HG03520 (cell line): ENCODE measurements around the gene MYL9.
A peak's percentile ranks its signal among the peaks of the same experiment; 100 is the strongest.
"Not testable (repeated sequence)": the region's sequence is repeated elsewhere in the genome, so short reads cannot be mapped to it uniquely, and the experiment has no call there.

Experiments used
- ATAC-seq: cut with Tn5 transposase; IDR thresholded peaks from one replicate; pipeline ENCODE4 v1.9.1; 2021; ENCODE audit warnings: mild to moderate bottlenecking, moderate library complexity; ENCODE audit not compliant: unreplicated experiment

Gene MYL9

DNA sequence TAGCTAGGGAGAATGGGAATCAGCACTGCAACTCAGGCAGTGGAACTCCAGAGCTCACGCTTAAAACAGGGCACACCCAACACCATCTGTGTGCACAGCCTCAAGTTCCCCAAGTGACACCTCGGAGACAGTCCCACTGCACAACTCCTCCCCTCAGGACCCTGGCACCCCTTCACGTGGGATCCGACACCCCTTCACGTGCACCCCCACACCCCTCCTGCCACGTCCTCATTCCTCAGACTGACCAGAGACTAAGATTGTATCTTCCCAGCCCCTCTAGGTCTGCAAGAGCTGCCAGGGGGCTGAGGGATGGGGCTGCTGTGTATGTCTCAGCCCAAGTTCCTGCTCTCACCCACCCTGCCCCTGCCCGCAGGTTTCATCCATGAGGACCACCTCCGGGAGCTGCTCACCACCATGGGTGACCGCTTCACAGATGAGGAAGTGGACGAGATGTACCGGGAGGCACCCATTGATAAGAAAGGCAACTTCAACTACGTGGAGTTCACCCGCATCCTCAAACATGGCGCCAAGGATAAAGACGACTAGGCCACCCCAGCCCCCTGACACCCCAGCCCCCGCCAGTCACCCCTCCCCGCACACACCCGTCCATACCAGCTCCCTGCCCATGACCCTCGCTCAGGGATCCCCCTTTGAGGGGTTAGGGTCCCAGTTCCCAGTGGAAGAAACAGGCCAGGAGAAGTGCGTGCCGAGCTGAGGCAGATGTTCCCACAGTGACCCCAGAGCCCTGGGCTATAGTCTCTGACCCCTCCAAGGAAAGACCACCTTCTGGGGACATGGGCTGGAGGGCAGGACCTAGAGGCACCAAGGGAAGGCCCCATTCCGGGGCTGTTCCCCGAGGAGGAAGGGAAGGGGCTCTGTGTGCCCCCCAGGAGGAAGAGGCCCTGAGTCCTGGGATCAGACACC lies 7.6 kb downstream of the MYL9 start:
- ATAC-seq, result no peak

DNA sequence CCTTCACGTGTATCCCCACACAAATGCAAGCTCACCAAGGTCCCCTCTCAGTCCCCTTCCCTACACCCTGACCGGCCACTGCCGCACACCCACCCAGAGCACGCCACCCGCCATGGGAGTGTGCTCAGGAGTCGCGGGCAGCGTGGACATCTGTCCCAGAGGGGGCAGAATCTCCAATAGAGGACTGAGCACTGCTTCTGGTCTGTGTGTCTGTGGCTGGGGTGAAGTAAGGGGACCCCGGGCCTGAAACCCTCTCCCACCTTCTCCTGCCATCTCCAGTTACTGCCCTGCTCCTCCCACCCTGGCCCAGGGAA lies 8.3 kb downstream of the MYL9 start:
- ATAC-seq, result no peak

DNA sequence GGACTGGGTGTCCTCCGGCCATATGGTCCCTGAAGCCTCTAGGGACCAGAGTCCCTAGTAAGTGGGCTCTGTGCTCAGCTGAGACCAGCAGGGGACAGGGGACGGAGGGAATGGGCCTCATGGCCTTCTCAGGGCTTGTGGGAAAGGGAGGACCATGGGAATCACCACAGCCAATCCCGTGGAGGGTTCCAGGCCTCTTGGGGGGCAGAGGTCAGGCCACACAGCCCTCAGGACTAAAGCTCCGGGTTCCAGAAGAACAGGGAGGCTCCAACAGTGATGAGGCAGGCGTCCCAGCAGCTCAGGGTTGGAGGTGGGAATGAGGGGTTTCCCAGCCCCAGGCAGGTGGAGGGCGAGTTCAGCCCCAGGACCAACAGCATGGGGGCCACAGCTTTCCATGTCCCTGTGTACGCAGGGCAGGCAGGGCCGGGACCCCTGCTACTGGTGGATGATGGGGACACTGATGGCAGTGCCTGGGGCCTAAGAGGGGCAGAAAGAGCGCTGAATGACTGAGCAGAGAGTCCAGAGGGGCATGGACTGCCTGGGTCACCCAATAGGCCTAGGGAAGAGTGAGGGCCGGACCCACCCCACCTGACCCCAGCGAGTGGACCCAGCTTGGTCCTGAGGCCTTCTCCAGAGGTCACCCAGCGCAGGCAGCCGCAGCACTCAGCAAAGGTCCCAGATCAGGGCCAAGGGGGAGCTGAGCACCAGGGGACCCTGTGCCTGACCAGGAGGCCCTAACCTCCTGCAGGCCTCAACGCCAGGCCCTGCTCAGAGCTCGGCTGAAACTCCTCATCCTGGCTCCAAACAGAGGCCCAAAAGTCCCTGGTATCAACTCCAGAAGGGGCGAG lies 8.8 kb downstream of the MYL9 start:
- no peak for ATAC-seq

DNA sequence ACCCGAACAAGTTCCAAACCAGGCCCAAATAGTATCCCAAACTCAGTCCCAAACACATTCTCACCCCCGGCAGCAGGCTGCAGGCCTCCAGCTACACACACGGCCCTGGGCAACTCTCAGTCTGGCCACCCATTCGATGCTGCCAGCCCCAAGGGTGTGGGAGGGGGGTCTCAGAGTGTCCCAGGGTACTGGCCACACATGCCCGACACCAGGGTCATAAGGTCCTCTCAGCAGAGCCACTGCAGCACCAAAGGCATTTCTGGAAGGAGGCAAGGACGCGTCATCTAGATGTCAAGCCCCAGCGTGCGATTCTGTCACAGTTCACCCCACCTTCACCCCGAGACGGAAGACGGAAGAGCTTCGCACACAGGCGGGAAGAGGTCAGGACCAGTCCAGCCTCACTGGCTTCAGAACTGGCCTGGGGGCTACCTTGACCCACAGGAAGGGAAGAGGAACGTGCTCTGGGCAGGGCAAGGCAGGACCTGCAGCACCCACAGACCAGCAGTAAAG lies 9.5 kb downstream of the MYL9 start:
- no peak for ATAC-seq

DNA sequence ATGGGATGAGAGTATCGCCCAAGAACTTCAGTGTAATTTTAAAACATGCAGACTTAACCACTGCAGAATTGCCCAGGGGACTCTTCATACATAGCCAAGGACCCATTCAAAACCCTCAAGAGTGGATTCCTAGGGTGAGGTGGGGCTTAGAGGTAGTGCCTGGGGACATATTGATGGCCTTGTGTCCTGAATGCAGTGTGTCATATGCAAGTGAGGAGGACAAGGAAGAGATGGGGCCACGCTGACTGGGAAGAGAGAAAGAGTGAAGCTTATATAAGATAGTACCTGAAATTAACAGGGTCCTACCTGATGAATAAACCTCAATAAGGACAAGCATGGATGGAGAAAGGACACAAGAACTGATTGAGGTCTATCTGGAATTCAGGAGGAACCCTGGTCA lies 13.9 kb downstream of the MYL9 start:
- ATAC-seq, result no peak

DNA sequence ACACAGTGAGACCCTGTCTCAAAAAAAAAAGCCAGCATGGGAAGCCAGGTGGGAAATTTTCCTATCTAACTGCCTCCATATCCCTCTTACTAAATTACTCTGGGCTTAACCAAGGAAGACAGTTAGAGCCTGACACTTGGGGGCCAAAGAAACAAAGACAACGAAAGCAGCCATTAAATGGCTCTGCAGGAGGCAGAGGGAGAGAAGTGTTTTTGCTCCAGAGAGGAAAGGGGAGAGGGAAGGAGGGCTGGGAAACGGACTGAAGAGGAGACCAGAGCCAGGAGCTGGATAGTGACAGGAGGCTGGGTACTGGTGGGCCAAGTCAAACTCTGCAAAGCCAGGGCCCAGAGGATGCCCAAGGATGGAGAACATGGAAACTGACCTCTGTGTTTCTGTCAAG lies 21.4 kb downstream of the MYL9 start:
- no peak for ATAC-seq

DNA sequence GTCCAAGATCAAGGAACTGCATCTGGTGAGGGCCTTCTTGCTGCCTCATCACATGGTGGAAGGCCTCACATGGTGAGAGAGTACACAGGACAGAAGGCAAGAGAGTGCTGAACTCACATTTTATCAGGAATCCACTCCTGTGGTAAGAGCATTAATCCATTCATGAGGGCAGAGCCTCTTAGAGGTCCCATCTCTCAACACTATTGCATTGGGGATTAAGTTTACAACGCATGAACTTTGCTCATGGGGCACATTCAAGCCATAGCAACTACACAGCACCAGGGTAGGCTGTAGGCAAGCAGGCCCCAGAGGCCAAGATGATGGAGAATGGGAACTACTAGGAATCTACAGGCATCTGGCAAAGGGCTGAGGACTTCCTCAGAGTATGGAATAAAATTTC lies 22.1 kb downstream of the MYL9 start:
- ATAC-seq, result no peak

DNA sequence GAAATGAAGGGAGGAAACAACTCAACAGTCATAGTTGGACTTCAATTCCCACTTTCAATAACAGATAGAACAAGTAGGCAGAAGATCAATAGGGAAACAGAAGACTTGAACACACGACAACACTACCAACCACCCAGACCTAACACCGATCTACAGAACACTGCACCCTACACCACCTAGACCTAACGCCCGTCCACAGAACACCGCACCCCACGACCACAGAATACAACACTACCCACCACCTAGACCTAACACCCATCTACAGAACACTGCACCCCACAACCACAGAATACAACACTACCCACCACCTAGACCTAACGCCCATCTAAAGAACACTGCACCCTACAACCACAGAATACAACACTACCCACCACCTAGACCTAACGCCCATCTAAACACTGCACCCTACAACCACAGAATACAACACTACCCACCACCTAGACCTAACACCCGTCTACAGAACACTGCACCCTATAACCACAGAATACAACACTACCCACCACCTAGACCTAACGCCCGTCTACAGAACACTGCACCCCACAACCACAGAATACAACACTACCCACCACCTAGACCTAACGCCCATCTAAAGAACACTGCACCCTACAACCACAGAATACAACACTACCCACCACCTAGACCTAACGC lies 22.9 kb downstream of the MYL9 start:
- not testable (repeated sequence) for ATAC-seq

DNA sequence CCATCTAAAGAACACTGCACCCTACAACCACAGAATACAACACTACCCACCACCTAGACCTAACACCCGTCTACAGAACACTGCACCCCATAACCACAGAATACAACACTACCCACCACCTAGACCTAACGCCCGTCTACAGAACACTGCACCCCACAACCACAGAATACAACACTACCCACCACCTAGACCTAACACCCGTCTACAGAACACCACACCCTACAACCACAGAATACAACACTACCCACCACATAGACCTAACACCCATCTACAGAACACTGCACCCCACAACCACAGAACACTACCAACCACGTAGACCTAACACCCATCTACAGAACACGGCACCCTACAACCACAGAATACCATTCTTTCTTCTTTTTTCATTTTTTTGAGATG lies 23.4 kb downstream of the MYL9 start:
- ATAC-seq, result not testable (repeated sequence)

DNA sequence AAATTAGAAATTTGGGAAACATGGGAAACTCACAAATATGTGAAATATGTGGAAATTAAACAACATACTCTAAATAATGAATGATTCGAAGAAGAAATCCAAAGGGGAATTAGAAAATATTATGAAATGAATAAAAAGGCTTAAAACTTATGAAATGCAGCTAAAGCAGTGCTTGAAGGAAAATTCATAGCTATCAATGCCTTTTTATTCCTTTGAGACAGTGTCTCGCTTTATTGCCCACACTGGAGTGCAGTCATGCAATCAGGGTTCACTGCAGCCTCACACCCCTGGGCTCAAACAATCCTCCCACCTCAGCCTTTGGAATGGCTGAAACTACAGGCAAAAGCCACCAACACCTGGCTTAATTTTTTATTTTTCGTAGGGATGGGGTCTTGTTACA lies 24.2 kb downstream of the MYL9 start:
- no peak for ATAC-seq

DNA sequence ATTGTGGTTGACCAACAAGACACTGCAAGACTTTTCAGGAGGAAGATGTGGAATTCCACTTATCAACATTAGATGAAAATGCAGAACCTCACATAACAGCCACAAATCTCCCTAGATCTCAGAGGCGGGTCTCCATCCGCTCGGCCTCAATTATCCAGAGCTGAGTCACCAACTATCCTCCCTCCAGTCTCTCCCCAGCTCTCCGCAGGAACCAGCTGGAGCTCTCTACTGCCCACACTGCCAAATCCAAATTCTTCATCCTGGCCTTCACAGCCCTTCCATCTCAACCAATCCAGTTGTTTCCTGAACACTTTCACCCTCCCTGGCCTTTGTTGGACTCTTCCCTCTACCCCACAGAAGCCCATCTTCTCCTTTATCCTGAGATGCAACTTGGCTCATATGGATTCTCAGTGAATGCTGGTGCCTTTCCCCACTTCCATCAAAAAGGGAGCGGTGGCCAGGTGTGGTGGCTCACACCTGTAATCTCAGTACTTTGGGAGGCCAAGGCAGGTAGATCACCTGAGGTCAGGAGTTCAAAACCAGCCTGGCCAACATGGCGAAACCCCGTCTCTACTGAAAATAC lies 28.6 kb downstream of the MYL9 start:
- no peak for ATAC-seq

DNA sequence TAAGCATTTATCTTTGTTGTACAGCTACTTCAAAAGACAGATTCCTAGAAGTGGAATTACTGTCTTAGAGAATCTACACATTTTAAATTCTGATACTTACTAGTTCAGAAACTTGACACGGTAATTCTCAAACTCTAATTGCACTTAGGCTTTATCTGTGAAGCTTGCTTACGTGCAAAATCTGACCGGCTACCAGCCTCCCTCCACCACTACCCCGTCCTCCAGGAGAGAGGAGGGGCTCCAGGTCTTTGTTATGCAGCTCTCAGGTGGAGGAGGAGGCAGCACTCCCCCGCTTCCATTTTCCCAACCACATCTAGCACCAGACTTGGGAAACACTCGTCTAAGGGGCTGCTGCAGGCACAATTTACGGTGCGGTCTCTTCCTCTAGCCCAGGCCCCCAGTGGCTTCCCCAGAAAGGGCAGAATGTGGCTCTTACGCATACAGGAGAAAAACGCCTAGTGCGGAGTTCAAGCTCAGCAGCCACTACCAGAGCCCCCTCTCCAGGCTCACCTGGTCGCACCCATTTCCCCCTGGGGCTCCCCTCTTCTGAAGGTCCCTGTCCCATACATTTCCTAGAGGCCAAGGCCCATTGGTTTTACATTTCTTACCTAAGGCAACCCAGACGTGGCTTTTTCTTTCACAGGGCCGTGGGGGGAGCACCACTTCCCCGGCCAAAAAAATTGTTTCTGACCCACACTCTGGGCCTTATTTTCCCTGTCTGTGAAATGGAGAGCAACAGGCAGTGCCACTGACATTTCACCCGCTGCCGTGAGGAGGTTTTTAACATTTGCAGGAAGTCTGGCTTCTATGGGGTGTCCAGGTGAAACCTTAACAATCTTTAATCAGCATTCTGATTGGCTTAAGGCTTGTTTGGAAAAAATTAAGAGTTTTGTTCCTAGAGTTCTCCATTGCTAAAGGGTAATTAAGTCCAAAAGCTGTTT lies 30.5 kb downstream of the MYL9 start:
- ATAC-seq, result no peak

DNA sequence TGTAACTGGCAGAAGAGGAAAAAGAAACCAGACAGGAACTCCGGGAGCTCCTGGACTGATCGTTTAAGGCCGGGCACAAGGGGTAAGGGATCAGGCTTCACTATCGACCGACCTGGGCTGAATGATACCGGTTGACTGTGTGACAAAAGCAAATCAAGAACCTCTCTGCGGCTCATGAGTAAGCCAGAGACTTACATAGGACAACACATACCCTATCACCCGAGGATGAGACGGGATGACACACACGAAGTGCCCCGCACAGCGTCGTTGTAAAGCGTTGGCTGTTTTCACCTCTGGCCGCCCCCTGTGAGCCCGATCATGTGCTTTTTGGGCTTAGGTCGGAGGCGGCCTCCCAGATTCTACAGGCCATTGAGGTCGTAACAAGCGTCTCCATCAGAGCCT lies 31.4 kb downstream of the MYL9 start:
- no peak for ATAC-seq

DNA sequence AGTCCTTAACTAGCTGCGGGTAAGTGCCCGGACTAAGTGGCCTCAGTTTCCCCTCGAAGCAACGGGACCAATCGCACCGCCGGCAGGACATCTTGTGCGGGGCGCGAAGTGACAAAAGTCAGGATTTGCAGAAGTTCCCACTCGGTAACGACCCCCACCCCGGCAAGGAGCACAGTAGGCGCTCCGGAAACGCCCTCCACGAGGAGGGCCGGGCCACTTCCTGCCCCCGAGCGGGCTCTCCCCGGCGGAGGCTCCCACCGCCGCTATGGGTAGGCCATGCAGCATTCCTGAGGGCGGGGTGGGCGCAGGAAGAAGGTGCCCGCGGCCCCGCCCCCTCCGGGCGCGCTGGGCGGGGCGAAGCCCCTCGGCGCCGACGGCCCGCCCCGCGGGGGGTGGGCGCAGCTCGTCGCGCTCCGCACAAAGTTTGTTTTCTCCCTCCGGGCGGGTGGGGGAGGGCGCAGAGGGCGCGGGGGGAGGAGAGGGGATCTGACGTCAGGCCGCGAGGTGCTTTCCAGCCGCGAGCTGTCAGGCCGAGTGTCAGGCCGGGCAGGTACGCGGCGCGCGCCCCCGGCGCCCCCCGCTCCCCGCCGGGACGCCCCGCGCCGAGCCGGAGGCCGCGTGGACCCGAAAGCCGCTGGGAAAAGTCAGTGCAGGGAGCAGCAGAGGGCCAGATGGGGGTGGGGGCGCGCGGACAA lies 31.9 kb downstream of the MYL9 start, which contains the start of gene TGIF2:
Gene TGIF2 (plus strand): TSS at position 495 of the 695 bp plus-strand sequence. CDS start 5,178 bp downstream, outside the sequence.
- ATAC-seq, result peak; percentile 55

DNA sequence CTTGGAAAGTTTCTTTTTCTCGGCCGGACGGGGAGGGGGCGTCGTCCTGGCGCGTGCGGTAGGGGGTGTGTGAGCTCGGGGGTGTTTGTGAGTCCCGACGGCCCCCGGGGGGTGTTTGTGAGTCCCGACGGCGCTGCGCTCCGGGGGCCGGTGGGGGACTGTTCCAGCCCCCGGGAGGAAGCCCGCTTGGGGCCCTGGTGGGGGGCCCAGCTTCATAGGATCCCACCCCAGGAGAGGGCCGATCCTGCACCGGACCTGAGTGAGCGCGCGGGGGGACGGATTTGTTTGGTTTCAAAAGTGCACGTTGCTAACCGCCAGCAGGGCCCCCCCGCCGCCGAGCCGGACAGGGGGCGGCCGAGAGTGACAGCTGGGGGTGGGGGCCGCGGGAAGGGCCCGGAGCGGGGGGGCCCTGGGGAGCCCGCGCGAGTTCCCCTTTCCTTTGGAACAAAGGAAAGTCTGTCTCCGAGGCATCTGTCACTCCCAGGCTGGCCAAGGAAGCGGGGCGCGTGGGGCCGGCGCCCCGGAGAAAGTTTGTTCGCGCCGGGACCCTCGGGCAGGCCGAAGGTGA lies 32.6 kb downstream of the MYL9 start:
- no peak for ATAC-seq

DNA sequence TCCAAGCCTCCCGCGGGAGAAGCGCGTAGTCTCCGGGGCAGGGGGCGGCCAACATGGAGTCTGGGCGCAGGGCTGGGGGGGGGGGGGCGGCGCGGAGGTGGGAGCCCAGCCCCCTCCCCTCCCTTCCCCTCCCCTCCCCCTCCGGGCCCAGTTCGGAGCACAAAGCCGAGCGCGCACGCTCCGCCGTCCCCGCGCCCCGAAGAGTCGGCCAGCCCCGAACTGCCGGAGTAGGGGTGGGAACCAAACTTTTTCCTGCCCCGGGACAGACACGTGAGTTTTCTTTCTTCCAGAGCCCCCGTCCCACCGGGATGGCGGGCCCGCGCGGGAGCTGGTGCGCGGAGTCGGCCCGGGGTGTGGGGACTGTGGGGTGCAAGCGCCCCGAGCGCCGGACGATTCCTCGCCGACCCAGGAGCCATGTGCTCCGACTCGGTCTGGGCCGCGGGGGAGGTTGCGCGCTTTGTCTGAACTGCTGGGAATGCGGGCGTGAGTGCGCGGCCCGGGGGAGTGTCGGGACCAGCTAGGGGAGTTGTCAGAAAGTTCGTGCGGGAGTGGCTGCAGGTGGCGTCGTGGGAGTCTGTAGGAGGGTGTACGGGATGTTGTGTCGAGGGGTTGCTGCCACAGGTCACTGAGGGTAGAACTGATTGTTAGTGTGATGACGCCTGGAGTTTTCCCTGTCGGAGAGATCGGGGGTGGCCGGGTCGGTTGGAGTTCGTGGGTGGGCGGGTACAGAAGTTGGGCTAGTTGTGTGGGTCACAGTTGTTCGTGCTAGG lies 33.2 kb downstream of the MYL9 start:
- no peak for ATAC-seq

DNA sequence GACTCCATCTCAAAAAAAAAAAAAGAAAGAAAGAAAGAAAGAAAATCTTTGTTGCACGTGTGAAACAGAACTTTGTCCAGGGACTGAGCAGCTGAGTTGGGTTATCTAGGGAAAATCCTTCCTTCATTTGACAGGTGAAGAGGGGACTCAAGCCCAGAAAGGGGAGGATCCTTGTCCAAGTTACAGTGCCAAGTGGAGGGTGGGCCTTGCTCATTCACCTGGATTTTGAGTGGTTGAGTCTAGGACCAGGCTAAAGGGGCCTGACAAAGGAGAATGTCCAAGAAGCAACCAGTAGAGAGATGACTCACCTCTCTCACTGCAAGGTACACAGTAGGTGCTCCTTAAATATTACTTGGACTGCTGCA lies 34.7 kb downstream of the MYL9 start:
- ATAC-seq, result no peak

DNA sequence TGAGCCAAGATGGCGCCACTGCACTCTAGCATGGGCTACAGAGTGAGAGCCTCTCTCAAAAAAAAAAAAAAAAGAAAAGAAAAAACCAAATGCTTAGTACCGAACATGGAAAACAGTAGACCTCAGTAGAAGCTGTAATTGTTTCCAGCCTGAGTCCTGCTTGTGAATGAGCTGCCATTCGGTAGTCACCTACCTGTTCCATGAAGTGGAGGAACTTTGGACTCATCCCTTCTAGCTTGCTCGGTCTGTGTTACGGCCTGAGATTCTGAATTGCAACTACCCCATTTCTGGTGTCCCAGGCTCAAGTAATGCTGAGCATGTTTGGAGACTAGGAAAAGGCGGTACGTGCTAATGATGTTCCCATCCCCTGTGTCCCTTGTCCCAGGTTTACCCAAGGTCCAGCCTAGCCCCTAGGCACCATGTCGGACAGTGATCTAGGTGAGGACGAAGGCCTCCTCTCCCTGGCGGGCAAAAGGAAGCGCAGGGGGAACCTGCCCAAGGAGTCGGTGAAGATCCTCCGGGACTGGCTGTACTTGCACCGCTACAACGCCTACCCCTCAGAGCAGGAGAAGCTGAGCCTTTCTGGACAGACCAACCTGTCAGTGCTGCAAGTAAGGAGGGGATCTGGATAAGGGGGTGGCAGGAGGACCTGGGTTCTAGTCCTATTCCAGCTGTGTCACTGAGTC lies 37.2 kb downstream of the MYL9 start:
- no peak for ATAC-seq
